ENCODE data around the gene KIF5C. TPM values are rescaled to one million over a fixed set of nuclear protein-coding genes. Genes with fewer than 3 reads are reported as not detected.
A peak's percentile ranks its signal among the peaks of the same experiment; 100 is the strongest.

Gene KIF5C
- total and polyA plus RNA-seq, 5 donors: 0.86 to 3.3 (median 1.3) TPM

GRCh38 chr2:148924514-148925178 lies 49.6 kb downstream of the KIF5C start:
- WGBS: 88% methylated on average over 4 of the region's 4 CpGs
- Histone ChIP-seq H3K9me3 (ENCODE audit: control insufficient read depth, low read length) (no peaks in the 10 kb centered on the region), H3K4me3 (ENCODE audit: low read length) (no peak overlapping the region), H3K4me1 (ENCODE audit: control insufficient read depth, insufficient read depth, low read length) (no peaks in the 10 kb centered on the region), H3K27me3 (ENCODE audit: control insufficient read depth, insufficient read depth) (no peaks in the 10 kb centered on the region), H3K27ac (ENCODE audit: low read length) (no peak overlapping the region)
- DNase-seq (no peak), ATAC-seq (no peak)
- intact Hi-C loops (cut with DNase I): no loop called here

GRCh38 chr2:148926291-148926961 lies 51.4 kb downstream of the KIF5C start:
- ATAC-seq (peak; percentile 50 to 65), DNase-seq (peak in 2 of 3 donors; percentile 59 to 69)
- 68% methylated on average over 33 of the region's 33 CpGs for WGBS
- Histone ChIP-seq H3K4me1 (ENCODE audit: control insufficient read depth, insufficient read depth, low read length) (no peaks in the 10 kb centered on the region), H3K27ac (ENCODE audit: low read length) (no peak overlapping the region), H3K4me3 (ENCODE audit: low read length) (no peak overlapping the region), H3K9me3 (ENCODE audit: control insufficient read depth, low read length) (no peaks in the 10 kb centered on the region), H3K27me3 (ENCODE audit: control insufficient read depth, insufficient read depth) (no peaks in the 10 kb centered on the region)
- intact Hi-C loops (cut with DNase I): no loop called here

GRCh38 chr2:148926981-148927401 lies 52.0 kb downstream of the KIF5C start:
- Histone ChIP-seq H3K9me3 (ENCODE audit: control insufficient read depth, low read length) (no peaks in the 10 kb centered on the region), H3K4me3 (ENCODE audit: low read length) (no peak overlapping the region), H3K4me1 (ENCODE audit: control insufficient read depth, insufficient read depth, low read length) (no peaks in the 10 kb centered on the region), H3K27me3 (ENCODE audit: control insufficient read depth, insufficient read depth) (no peaks in the 10 kb centered on the region), H3K27ac (ENCODE audit: low read length) (no peak overlapping the region)
- WGBS: 70% methylated on average over 11 of the region's 11 CpGs
- peak; percentile 64 to 78 for ATAC-seq
- peak; percentile 25 to 65 (median 48) for DNase-seq
- intact Hi-C loops (cut with DNase I): no loop called here

- Histone ChIP-seq H3K4me1 (ENCODE audit: control insufficient read depth, insufficient read depth, low read length) (no peaks in the 10 kb centered on the region), H3K27me3 (ENCODE audit: control insufficient read depth, insufficient read depth) (no peaks in the 10 kb centered on the region), H3K4me3 (ENCODE audit: low read length) (no peak overlapping the region), H3K9me3 (ENCODE audit: control insufficient read depth, low read length) (no peaks in the 10 kb centered on the region), H3K27ac (ENCODE audit: low read length) (no peak overlapping the region)
- WGBS: 51% methylated on average over 3 of the region's 3 CpGs
- intact Hi-C loops (cut with DNase I): no loop called here
- no peak for DNase-seq
- no peak for ATAC-seq
Observed at GRCh38 chr2:148928395-148928794, 53.4 kb downstream of the KIF5C start.

GRCh38 chr2:148930046-148930775 lies 55.2 kb downstream of the KIF5C start:
- WGBS: 71% methylated on average over 9 of the region's 9 CpGs
- intact Hi-C loops (cut with DNase I): no loop called here
- Histone ChIP-seq H3K9me3 (ENCODE audit: control insufficient read depth, low read length) (no peaks in the 10 kb centered on the region), H3K4me1 (ENCODE audit: control insufficient read depth, insufficient read depth, low read length) (no peaks in the 10 kb centered on the region), H3K4me3 (ENCODE audit: low read length) (no peak overlapping the region), H3K27me3 (ENCODE audit: control insufficient read depth, insufficient read depth) (no peaks in the 10 kb centered on the region), H3K27ac (ENCODE audit: low read length) (no peak overlapping the region)
- ATAC-seq (no peak), DNase-seq (no peak)

- Histone ChIP-seq H3K4me1 (ENCODE audit: control insufficient read depth, insufficient read depth, low read length) (no peaks in the 10 kb centered on the region), H3K4me3 (ENCODE audit: low read length) (no peak overlapping the region), H3K27me3 (ENCODE audit: control insufficient read depth, insufficient read depth) (no peaks in the 10 kb centered on the region), H3K9me3 (ENCODE audit: control insufficient read depth, low read length) (no peaks in the 10 kb centered on the region), H3K27ac (ENCODE audit: low read length) (no peak overlapping the region)
- intact Hi-C loops (cut with DNase I): no loop called here
- WGBS: 33% methylated on average over 7 of the region's 7 CpGs
- DNase-seq (peak in 1 of 3 donors; percentile 12), ATAC-seq (no peak)
Observed at GRCh38 chr2:148932536-148932935, 57.5 kb downstream of the KIF5C start.

- Histone ChIP-seq H3K27me3 (ENCODE audit: control insufficient read depth, insufficient read depth) (no peaks in the 10 kb centered on the region), H3K4me3 (ENCODE audit: low read length) (no peak overlapping the region), H3K9me3 (ENCODE audit: control insufficient read depth, low read length) (no peaks in the 10 kb centered on the region), H3K4me1 (ENCODE audit: control insufficient read depth, insufficient read depth, low read length) (no peaks in the 10 kb centered on the region), H3K27ac (ENCODE audit: low read length) (no peak overlapping the region)
- ATAC-seq: no peak
- intact Hi-C loops (cut with DNase I): no loop called here
- no peak for DNase-seq
- 94% methylated on average over 7 of the region's 7 CpGs for WGBS
Observed at GRCh38 chr2:148933456-148933855, 58.4 kb downstream of the KIF5C start.

- 77% methylated on average over 5 of the region's 5 CpGs for WGBS
Observed at GRCh38 chr2:148935791-148936190, 60.8 kb downstream of the KIF5C start.

GRCh38 chr2:148936857-148937450 lies 61.9 kb downstream of the KIF5C start:
- Histone ChIP-seq H3K4me3 (ENCODE audit: low read length) (no peak overlapping the region), H3K27me3 (ENCODE audit: control insufficient read depth, insufficient read depth) (no peaks in the 10 kb centered on the region), H3K9me3 (ENCODE audit: control insufficient read depth, low read length) (no peaks in the 10 kb centered on the region), H3K27ac (ENCODE audit: low read length) (no peak overlapping the region), H3K4me1 (ENCODE audit: control insufficient read depth, insufficient read depth, low read length) (no peaks in the 10 kb centered on the region)
- DNase-seq (no peak), ATAC-seq (no peak)
- WGBS: 71% methylated on average over 8 of the region's 8 CpGs
- intact Hi-C loops (cut with DNase I): no loop called here

More at GRCh38 chr2:148935791-148936190, 60.8 kb downstream of the KIF5C start:
- Histone ChIP-seq H3K4me3 (ENCODE audit: low read length) (no peak overlapping the region), H3K4me1 (ENCODE audit: control insufficient read depth, insufficient read depth, low read length) (no peaks in the 10 kb centered on the region), H3K9me3 (ENCODE audit: control insufficient read depth, low read length) (no peaks in the 10 kb centered on the region), H3K27ac (ENCODE audit: low read length) (no peak overlapping the region), H3K27me3 (ENCODE audit: control insufficient read depth, insufficient read depth) (no peaks in the 10 kb centered on the region)
- intact Hi-C loops (cut with DNase I): no loop called here
- no peak for ATAC-seq
- no peak for DNase-seq

GRCh38 chr2:148939271-148939670 lies 64.2 kb downstream of the KIF5C start:
- intact Hi-C loops (cut with DNase I): no loop called here
- Histone ChIP-seq H3K4me3 (ENCODE audit: low read length) (no peak overlapping the region), H3K9me3 (ENCODE audit: control insufficient read depth, low read length) (no peaks in the 10 kb centered on the region), H3K4me1 (ENCODE audit: control insufficient read depth, insufficient read depth, low read length) (no peaks in the 10 kb centered on the region), H3K27me3 (ENCODE audit: control insufficient read depth, insufficient read depth) (no peaks in the 10 kb centered on the region), H3K27ac (ENCODE audit: low read length) (no peak overlapping the region)
- ATAC-seq: no peak
- no peak for DNase-seq

GRCh38 chr2:148943097-148943496 lies 68.1 kb downstream of the KIF5C start:
- H3K27ac ChIP-seq (ENCODE audit: low read length): no peak overlapping the region
- intact Hi-C loops (cut with DNase I): no loop called here
- 56% methylated on average over 3 of the region's 3 CpGs for WGBS
- H3K4me1 ChIP-seq (ENCODE audit: control insufficient read depth, insufficient read depth, low read length): no peaks in the 10 kb centered on the region
- H3K27me3 ChIP-seq (ENCODE audit: control insufficient read depth, insufficient read depth): no peaks in the 10 kb centered on the region
- no peaks in the 10 kb centered on the region for H3K9me3 ChIP-seq (ENCODE audit: control insufficient read depth, low read length)
- no peak for ATAC-seq
- no peak for DNase-seq
- H3K4me3 ChIP-seq (ENCODE audit: low read length): no peak overlapping the region
